ENCODE measurements around the gene WASL. TPM values are rescaled to one million over a fixed set of nuclear protein-coding genes. Genes with fewer than 3 reads are reported as not detected.

The WASL gene
- total and polyA plus RNA-seq, 4 donors = 21.3 to 48.2 (median 37.5) TPM

DNA sequence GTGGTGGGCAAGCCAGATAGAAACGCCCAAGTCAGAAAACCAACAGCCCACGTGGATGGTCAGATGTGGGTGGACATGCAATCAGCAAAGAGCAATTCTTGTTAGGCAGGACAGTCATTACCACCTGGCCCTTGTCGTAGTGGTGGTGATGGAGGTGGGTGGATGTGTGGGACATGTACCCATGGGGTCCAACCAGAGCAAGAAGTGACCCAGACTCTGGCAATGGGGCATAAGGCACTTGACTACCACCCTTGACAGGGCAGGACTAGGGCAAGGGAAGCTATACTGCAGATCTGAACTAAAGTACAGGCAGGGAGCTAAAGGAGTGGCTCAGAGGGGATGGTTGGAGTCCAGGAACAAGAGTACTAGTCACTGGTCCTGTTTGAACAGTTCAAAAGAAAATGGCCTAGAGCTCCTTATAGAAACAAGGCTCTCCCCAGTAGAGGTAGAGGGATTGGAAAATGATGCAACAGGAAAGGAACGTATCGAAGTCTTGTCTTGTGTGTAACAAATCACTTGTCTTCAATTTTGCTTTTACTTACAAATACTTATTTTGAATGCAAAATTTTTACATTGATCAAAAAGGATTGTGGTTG is 75.6 kb downstream of the WASL start:
- no peaks in the 10 kb centered on the region for H3K4me1 ChIP-seq (ENCODE audit: control insufficient read depth in 1 of 2, insufficient read depth in 2 of 2, low read length in 2 of 2)
- H3K27ac ChIP-seq (ENCODE audit: low read depth in 1 of 2, low read length in 2 of 2) = no peak overlapping the region
- H3K27me3 ChIP-seq (ENCODE audit: control insufficient read depth in 1 of 2, insufficient read depth in 2 of 2, low read length in 1 of 2) = no peaks in the 10 kb centered on the region
- no peak overlapping the region for H3K4me3 ChIP-seq (ENCODE audit: low read length in 2 of 2)
- intact Hi-C loops (cut with DNase I) = no loop called here
- WGBS, 2 donors = 92 to 93% methylated on average over 5 of the region's 5 CpGs
- ATAC-seq (ENCODE audit: low FRiP score) (no peak), DNase-seq (no peak)
- no peaks in the 10 kb centered on the region for H3K9me3 ChIP-seq (ENCODE audit: control insufficient read depth, low read length)
- no peaks in the 10 kb centered on the region for H3K36me3 ChIP-seq (ENCODE audit: control insufficient read depth in 1 of 2, insufficient read depth in 2 of 2, low read length in 1 of 2)

DNA sequence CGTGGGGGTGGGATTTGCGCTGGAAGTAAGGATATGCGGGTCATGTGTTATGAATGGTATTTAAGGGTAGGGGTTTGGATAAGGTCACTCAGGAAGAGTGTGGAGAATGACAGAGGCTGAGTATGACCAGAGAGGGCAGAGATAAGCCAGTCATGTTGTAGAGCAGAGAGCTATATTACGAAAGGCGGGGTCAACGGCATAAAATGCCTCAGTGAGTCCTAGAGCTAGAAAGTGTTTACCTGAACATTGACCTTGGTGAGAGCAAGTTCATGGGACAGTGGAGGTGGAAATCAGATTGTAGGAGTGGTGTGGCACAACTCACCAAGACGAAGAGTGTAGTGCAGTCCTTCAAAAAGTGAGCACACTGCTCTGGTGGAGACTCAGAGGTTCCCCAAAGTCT is 79.3 kb downstream of the WASL start:
- WGBS, 2 donors = 83 to 89% methylated on average over 7 of the region's 7 CpGs
- DNase-seq (no peak), ATAC-seq (ENCODE audit: low FRiP score) (no peak)
- Histone ChIP-seq H3K27ac (ENCODE audit: low read depth in 1 of 2, low read length in 2 of 2) (no peak overlapping the region), H3K27me3 (ENCODE audit: control insufficient read depth in 1 of 2, insufficient read depth in 2 of 2, low read length in 1 of 2) (no peaks in the 10 kb centered on the region), H3K4me1 (ENCODE audit: control insufficient read depth in 1 of 2, insufficient read depth in 2 of 2, low read length in 2 of 2) (no peaks in the 10 kb centered on the region), H3K4me3 (ENCODE audit: low read length in 2 of 2) (no peak overlapping the region), H3K36me3 (ENCODE audit: control insufficient read depth in 1 of 2, insufficient read depth in 2 of 2, low read length in 1 of 2) (no peaks in the 10 kb centered on the region), H3K9me3 (ENCODE audit: control insufficient read depth, low read length) (no peaks in the 10 kb centered on the region)
- intact Hi-C loops (cut with DNase I) = no loop called here

DNA sequence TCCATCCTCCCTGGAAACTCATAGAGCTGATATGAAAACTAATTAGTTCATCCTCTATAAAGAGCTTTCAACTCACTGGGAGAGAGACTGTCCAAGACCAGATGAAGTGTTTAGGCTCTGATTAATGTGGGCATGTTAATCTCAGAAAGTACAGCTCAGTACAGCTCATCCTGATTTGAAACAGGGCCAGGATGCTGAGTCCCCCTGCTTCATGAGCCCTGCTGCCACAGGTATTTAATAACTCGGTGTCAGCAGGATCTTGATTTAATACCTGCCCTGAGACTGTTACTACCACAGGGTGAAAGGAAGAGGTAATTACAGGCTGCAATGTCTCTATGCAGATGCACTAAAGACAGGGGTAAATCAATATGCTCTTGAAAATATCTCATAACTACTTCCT is 82.3 kb downstream of the WASL start:
- Histone ChIP-seq H3K4me1 (ENCODE audit: control insufficient read depth in 1 of 2, insufficient read depth in 2 of 2, low read length in 2 of 2) (no peaks in the 10 kb centered on the region), H3K27ac (ENCODE audit: low read depth in 1 of 2, low read length in 2 of 2) (no peak overlapping the region), H3K36me3 (ENCODE audit: control insufficient read depth in 1 of 2, insufficient read depth in 2 of 2, low read length in 1 of 2) (no peaks in the 10 kb centered on the region), H3K9me3 (ENCODE audit: control insufficient read depth, low read length) (no peaks in the 10 kb centered on the region), H3K27me3 (ENCODE audit: control insufficient read depth in 1 of 2, insufficient read depth in 2 of 2, low read length in 1 of 2) (no peaks in the 10 kb centered on the region), H3K4me3 (ENCODE audit: low read length in 2 of 2) (no peak overlapping the region)
- ATAC-seq (ENCODE audit: low FRiP score) = no peak
- 65 to 94% methylated on average over 1 of the region's 1 CpG for WGBS, 2 donors
- no peak for DNase-seq
- intact Hi-C loops (cut with DNase I) = no loop called here

DNA sequence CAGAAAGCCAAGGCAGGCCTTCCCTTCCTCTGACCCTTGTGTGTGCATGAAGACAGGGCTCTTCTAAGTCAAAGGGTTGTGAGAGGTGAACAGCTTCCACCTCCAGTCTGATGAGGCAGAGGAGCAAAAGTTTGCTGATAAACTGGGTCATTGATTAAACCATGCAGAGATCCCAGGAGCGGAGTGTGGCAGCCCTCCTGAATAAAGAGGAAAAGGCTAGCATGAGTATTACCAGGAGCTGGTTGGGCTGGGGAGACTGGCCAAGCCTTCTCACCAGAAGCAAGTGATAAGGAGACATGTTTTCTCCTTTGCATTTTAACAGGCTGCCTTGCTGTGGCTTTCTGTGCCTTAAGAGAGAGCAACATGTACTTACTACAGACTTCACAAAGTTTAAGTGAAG is 82.9 kb downstream of the WASL start:
- DNase-seq (no peak), ATAC-seq (ENCODE audit: low FRiP score) (no peak)
- Histone ChIP-seq H3K4me1 (ENCODE audit: control insufficient read depth in 1 of 2, insufficient read depth in 2 of 2, low read length in 2 of 2) (no peaks in the 10 kb centered on the region), H3K4me3 (ENCODE audit: low read length in 2 of 2) (no peak overlapping the region), H3K27ac (ENCODE audit: low read depth in 1 of 2, low read length in 2 of 2) (no peak overlapping the region), H3K36me3 (ENCODE audit: control insufficient read depth in 1 of 2, insufficient read depth in 2 of 2, low read length in 1 of 2) (no peaks in the 10 kb centered on the region), H3K9me3 (ENCODE audit: control insufficient read depth, low read length) (no peaks in the 10 kb centered on the region), H3K27me3 (ENCODE audit: control insufficient read depth in 1 of 2, insufficient read depth in 2 of 2, low read length in 1 of 2) (no peaks in the 10 kb centered on the region)
- intact Hi-C loops (cut with DNase I) = no loop called here
- WGBS, 2 donors = 57 to 71% methylated on average over 1 of the region's 1 CpG

DNA sequence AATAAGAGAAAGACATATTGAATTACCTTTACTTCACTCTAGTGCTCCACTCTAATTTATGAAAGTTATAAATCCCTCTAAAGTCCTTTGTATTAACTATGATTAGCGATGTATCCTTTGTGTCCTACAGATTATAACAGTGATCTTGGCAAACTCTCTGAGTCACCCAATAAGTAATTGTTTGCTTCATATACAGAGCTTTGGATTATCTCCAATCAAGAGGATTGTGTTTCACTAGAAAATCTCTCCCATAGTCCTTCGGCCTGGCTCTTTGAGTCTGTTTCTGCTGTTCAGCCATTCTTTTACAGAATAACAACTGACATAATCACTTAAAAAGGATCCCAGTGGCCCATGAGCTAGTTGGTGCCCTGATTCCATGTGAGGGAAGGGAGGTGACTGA is 83.6 kb downstream of the WASL start:
- H3K4me1 ChIP-seq (ENCODE audit: control insufficient read depth in 1 of 2, insufficient read depth in 2 of 2, low read length in 2 of 2) = no peaks in the 10 kb centered on the region
- WGBS, 2 donors = 79 to 83% methylated on average over 2 of the region's 2 CpGs
- no peak overlapping the region for H3K27ac ChIP-seq (ENCODE audit: low read depth in 1 of 2, low read length in 2 of 2)
- ATAC-seq (ENCODE audit: low FRiP score) (no peak), DNase-seq (no peak)
- H3K27me3 ChIP-seq (ENCODE audit: control insufficient read depth in 1 of 2, insufficient read depth in 2 of 2, low read length in 1 of 2) = no peaks in the 10 kb centered on the region
- intact Hi-C loops (cut with DNase I) = no loop called here
- H3K36me3 ChIP-seq (ENCODE audit: control insufficient read depth in 1 of 2, insufficient read depth in 2 of 2, low read length in 1 of 2) = no peaks in the 10 kb centered on the region
- no peaks in the 10 kb centered on the region for H3K9me3 ChIP-seq (ENCODE audit: control insufficient read depth, low read length)
- H3K4me3 ChIP-seq (ENCODE audit: low read length in 2 of 2) = no peak overlapping the region

DNA sequence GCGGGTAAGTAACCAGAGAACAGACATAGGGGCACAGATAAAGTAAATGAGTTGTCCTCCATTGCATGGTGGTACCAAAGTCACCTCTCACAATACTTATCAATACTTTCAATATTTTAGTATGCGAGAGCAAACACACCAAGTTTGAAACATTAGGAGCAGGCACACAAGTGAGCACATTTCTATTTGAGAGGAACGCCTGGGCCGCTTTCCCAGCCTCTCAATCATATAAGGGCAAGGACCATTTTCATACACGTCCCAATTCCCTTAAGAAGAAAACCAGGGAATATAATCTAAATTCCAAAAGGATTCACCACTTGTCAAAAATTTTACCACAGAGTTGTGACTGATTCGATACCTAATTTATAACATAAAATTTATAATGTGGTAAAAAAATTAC is 85.6 kb downstream of the WASL start:
- no peaks in the 10 kb centered on the region for H3K36me3 ChIP-seq (ENCODE audit: control insufficient read depth in 1 of 2, insufficient read depth in 2 of 2, low read length in 1 of 2)
- DNase-seq (no peak), ATAC-seq (ENCODE audit: low FRiP score) (no peak)
- 82 to 87% methylated on average over 6 of the region's 6 CpGs for WGBS, 2 donors
- no peak overlapping the region for H3K27ac ChIP-seq (ENCODE audit: low read depth in 1 of 2, low read length in 2 of 2)
- H3K27me3 ChIP-seq (ENCODE audit: control insufficient read depth in 1 of 2, insufficient read depth in 2 of 2, low read length in 1 of 2) = no peaks in the 10 kb centered on the region
- H3K4me3 ChIP-seq (ENCODE audit: low read length in 2 of 2) = no peak overlapping the region
- intact Hi-C loops (cut with DNase I) = no loop called here
- no peaks in the 10 kb centered on the region for H3K9me3 ChIP-seq (ENCODE audit: control insufficient read depth, low read length)
- no peaks in the 10 kb centered on the region for H3K4me1 ChIP-seq (ENCODE audit: control insufficient read depth in 1 of 2, insufficient read depth in 2 of 2, low read length in 2 of 2)

DNA sequence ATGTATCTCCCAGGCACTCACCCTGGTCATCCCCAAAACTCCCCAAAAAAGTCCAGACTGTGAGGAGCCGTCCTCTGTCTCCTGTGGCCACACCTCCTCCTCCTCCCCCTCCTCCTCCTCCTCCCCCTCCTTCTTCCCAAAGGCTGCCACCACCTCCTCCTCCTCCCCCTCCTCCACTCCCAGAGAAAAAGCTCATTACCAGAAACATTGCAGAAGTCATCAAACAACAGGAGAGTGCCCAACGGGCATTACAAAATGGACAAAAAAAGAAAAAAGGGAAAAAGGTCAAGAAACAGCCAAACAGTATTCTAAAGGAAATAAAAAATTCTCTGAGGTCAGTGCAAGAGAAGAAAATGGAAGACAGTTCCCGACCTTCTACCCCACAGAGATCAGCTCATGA is 86.0 kb downstream of the WASL start:
- intact Hi-C loops (cut with DNase I) = no loop called here
- no peak for ATAC-seq (ENCODE audit: low FRiP score)
- WGBS, 2 donors = 57 to 58% methylated on average over 3 of the region's 3 CpGs

DNA sequence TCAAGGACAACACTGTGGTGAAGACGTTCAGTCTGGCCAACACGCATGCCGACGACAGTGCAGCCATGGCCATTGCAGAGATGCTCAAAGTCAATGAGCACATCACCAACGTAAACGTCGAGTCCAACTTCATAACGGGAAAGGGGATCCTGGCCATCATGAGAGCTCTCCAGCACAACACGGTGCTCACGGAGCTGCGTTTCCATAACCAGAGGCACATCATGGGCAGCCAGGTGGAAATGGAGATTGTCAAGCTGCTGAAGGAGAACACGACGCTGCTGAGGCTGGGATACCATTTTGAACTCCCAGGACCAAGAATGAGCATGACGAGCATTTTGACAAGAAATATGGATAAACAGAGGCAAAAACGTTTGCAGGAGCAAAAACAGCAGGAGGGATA is 86.5 kb downstream of the WASL start:
- intact Hi-C loops (cut with DNase I) = no loop called here
- Histone ChIP-seq H3K4me1 (ENCODE audit: control insufficient read depth in 1 of 2, insufficient read depth in 2 of 2, low read length in 2 of 2) (no peaks in the 10 kb centered on the region), H3K9me3 (ENCODE audit: control insufficient read depth, low read length) (no peaks in the 10 kb centered on the region), H3K27me3 (ENCODE audit: control insufficient read depth in 1 of 2, insufficient read depth in 2 of 2, low read length in 1 of 2) (no peaks in the 10 kb centered on the region), H3K27ac (ENCODE audit: low read depth in 1 of 2, low read length in 2 of 2) (no peak overlapping the region), H3K36me3 (ENCODE audit: control insufficient read depth in 1 of 2, insufficient read depth in 2 of 2, low read length in 1 of 2) (no peaks in the 10 kb centered on the region), H3K4me3 (ENCODE audit: low read length in 2 of 2) (no peak overlapping the region)
- ATAC-seq (ENCODE audit: low FRiP score) (no peak), DNase-seq (no peak)
- WGBS, 2 donors = 89 to 92% methylated on average over 15 of the region's 15 CpGs

More for the DNA sequence above, 86.0 kb downstream of the WASL start:
- DNase-seq = no peak
- no peak overlapping the region for H3K4me3 ChIP-seq (ENCODE audit: low read length in 2 of 2)
- H3K4me1 ChIP-seq (ENCODE audit: control insufficient read depth in 1 of 2, insufficient read depth in 2 of 2, low read length in 2 of 2) = no peaks in the 10 kb centered on the region
- no peak overlapping the region for H3K27ac ChIP-seq (ENCODE audit: low read depth in 1 of 2, low read length in 2 of 2)
- no peaks in the 10 kb centered on the region for H3K27me3 ChIP-seq (ENCODE audit: control insufficient read depth in 1 of 2, insufficient read depth in 2 of 2, low read length in 1 of 2)
- H3K9me3 ChIP-seq (ENCODE audit: control insufficient read depth, low read length) = no peaks in the 10 kb centered on the region
- no peaks in the 10 kb centered on the region for H3K36me3 ChIP-seq (ENCODE audit: control insufficient read depth in 1 of 2, insufficient read depth in 2 of 2, low read length in 1 of 2)

DNA sequence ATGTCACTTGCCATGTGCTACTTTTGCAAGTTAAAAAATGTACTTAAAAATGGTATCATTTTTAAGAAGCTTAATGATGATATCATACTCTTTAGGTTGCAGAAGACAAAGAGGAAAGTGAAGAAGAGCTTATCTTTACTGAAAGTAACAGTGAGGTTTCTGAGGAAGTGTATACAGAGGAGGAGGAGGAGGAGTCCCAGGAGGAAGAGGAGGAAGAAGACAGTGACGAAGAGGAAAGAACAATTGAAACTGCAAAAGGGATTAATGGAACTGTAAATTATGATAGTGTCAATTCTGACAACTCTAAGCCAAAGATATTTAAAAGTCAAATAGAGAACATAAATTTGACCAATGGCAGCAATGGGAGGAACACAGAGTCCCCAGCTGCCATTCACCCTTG is 87.0 kb downstream of the WASL start:
- Histone ChIP-seq H3K4me1 (ENCODE audit: control insufficient read depth in 1 of 2, insufficient read depth in 2 of 2, low read length in 2 of 2) (no peaks in the 10 kb centered on the region), H3K27ac (ENCODE audit: low read depth in 1 of 2, low read length in 2 of 2) (no peak overlapping the region), H3K9me3 (ENCODE audit: control insufficient read depth, low read length) (no peaks in the 10 kb centered on the region), H3K36me3 (ENCODE audit: control insufficient read depth in 1 of 2, insufficient read depth in 2 of 2, low read length in 1 of 2) (no peaks in the 10 kb centered on the region), H3K4me3 (ENCODE audit: low read length in 2 of 2) (no peak overlapping the region), H3K27me3 (ENCODE audit: control insufficient read depth in 1 of 2, insufficient read depth in 2 of 2, low read length in 1 of 2) (no peaks in the 10 kb centered on the region)
- intact Hi-C loops (cut with DNase I) = no loop called here
- 83 to 92% methylated on average over 1 of the region's 1 CpG for WGBS, 2 donors
- ATAC-seq (ENCODE audit: low FRiP score) = no peak
- DNase-seq = no peak
